IMR-90 (cell line): ENCODE results near the gene MSL3. TPM values are rescaled to one million over a fixed set of nuclear protein-coding genes. Genes with fewer than 3 reads are reported as not detected.

Source experiments
- ATAC-seq: fragments of 200-7000 bp; cut with Tn5 transposase; 2 replicates; pipeline ENCODE4 v1.9.1; 2020; ENCODE audit warnings: low read depth, mild to moderate bottlenecking, moderate library complexity
- BruUV-seq: library from RNA; stranded (reverse); fragments of 400-500 nt; replicated peaks from 2 replicates; lab custom pipeline; 2021; lab: Mats Ljungman, UMichigan
- CTCF ChIA-PET: fragments of 300-600 bp; formaldehyde crosslinking; extraction: SDS; loops from one replicate; lab custom pipeline; 2021; ENCODE audit warnings: antibody characterized with exemption; lab: Yijun Ruan, JAX
- POLR2A ChIA-PET: fragments of 300-600 bp; sonication (Branson Sonifier 250); formaldehyde crosslinking; loops from one replicate; lab custom pipeline; 2022; ENCODE audit warnings: antibody characterized with exemption; ENCODE audit not compliant: unreplicated experiment; lab: Charles Lee
- DNase-seq: peaks from one replicate; pipeline ENCODE4 v3.0.0; 2013
- H2AFZ ChIP-seq: replicated peaks from 2 replicates; pipeline ENCODE3; 2013; ENCODE audit warnings: low read length, mild to moderate bottlenecking; ENCODE audit not compliant: poor library complexity
- H2AK5ac ChIP-seq: 2 replicates; pipeline ENCODE4 v1.6.1; 2013; ENCODE audit warnings: low read depth, low read length, inconsistent platforms
- H2AK9ac ChIP-seq: replicated peaks from 2 replicates; pipeline ENCODE3; 2013; ENCODE audit warnings: mild to moderate bottlenecking, low read depth, low read length, moderate library complexity; ENCODE audit not compliant: poor library complexity
- H2BK120ac ChIP-seq: 2 replicates; pipeline ENCODE4 v1.6.1; 2013; ENCODE audit warnings: low read depth, low read length, inconsistent platforms
- H2BK15ac ChIP-seq: 3 replicates; pipeline ENCODE4 v1.6.1; 2013; ENCODE audit warnings: low read depth, low read length, inconsistent platforms
- H2BK20ac ChIP-seq: 2 replicates; pipeline ENCODE4 v1.6.1; 2013; ENCODE audit warnings: low read depth, mild to moderate bottlenecking, inconsistent platforms, low read length, moderate library complexity
- H2BK5ac ChIP-seq: 2 replicates; pipeline ENCODE4 v1.6.1; 2013; ENCODE audit warnings: mild to moderate bottlenecking, low read depth, low read length, inconsistent platforms; ENCODE audit not compliant: poor library complexity, severe bottlenecking
- H3K14ac ChIP-seq: replicated peaks from 2 replicates; pipeline ENCODE4 v1.6.1; 2013; ENCODE audit warnings: low read depth, low read length, inconsistent platforms
- H3K18ac ChIP-seq: 2 replicates; pipeline ENCODE4 v1.6.1; 2013; ENCODE audit warnings: low read depth, low read length, control low read depth
- H3K23ac ChIP-seq: 2 replicates; pipeline ENCODE4 v1.6.1; 2013; ENCODE audit warnings: low read depth, low read length, inconsistent platforms
- H3K27ac ChIP-seq: 2 replicates; pipeline ENCODE4 v1.5.1; 2013; ENCODE audit warnings: mild to moderate bottlenecking, control low read depth, low read length; ENCODE audit not compliant: insufficient read depth
- H3K27me3 ChIP-seq: 2 replicates; pipeline ENCODE4 v1.6.1; 2013; ENCODE audit warnings: low read length; ENCODE audit not compliant: control insufficient read depth, insufficient read depth
- H3K36me3 ChIP-seq: 2 replicates; pipeline ENCODE4 v1.6.1; 2013; ENCODE audit warnings: low read length, mixed read lengths; ENCODE audit not compliant: control insufficient read depth, insufficient read depth
- H3K4ac ChIP-seq: 2 replicates; pipeline ENCODE4 v1.6.1; 2013; ENCODE audit warnings: low read depth, low read length, inconsistent platforms
- H3K4me1 ChIP-seq: 2 replicates; pipeline ENCODE4 v1.6.1; 2013; ENCODE audit warnings: low read length, mixed read lengths; ENCODE audit not compliant: control insufficient read depth, insufficient read depth
- H3K4me2 ChIP-seq: 2 replicates; pipeline ENCODE4 v1.6.1; 2013; ENCODE audit warnings: low read depth, mild to moderate bottlenecking, control low read depth, low read length, moderate library complexity
- H3K4me3 ChIP-seq: 2 replicates; pipeline ENCODE4 v1.5.1; 2013; ENCODE audit warnings: low read depth, mild to moderate bottlenecking, control low read depth, low read length, moderate library complexity; ENCODE audit not compliant: insufficient read depth
- H3K56ac ChIP-seq: 2 replicates; pipeline ENCODE4 v1.6.1; 2013; ENCODE audit warnings: low read length, inconsistent platforms; ENCODE audit not compliant: insufficient read depth; ENCODE audit errors: extremely low read depth
- H3K79me1 ChIP-seq, 2 experiments: 2 replicates each; pipeline ENCODE4 v1.6.1; 2013; ENCODE audit warnings: low read length in 2 of 2, inconsistent platforms in 1 of 2, low read depth in 1 of 2
- H3K9ac ChIP-seq: 2 replicates; pipeline ENCODE4 v1.6.1; 2013; ENCODE audit warnings: low read depth, low read length, control low read depth
- H3K9me1 ChIP-seq: 2 replicates; pipeline ENCODE4 v1.6.1; 2013; ENCODE audit warnings: low read length, inconsistent platforms; ENCODE audit not compliant: insufficient read depth
- H3K9me3 ChIP-seq: 2 replicates; pipeline ENCODE4 v1.6.1; 2013; ENCODE audit warnings: low read length; ENCODE audit not compliant: control insufficient read depth, insufficient read depth
- H4K20me1 ChIP-seq: 2 replicates; pipeline ENCODE4 v1.6.1; 2013; ENCODE audit warnings: low read length, inconsistent platforms; ENCODE audit not compliant: insufficient read depth
- H4K5ac ChIP-seq: 2 replicates; pipeline ENCODE4 v1.6.1; 2013; ENCODE audit warnings: mild to moderate bottlenecking, low read depth, low read length, control low read depth
- H4K8ac ChIP-seq, 2 experiments: 2 replicates each; pipeline ENCODE4 v1.6.1; 2013; ENCODE audit warnings: low read depth in 2 of 2, low read length in 2 of 2, control low read depth in 1 of 2, inconsistent platforms in 1 of 2
- H4K91ac ChIP-seq: 2 replicates; pipeline ENCODE4 v1.6.1; 2013; ENCODE audit warnings: low read depth, low read length, inconsistent platforms; ENCODE audit not compliant: insufficient read depth
- BHLHE40 ChIP-seq: fragments of 150-350 bp; IDR thresholded peaks from 2 replicates; pipeline ENCODE4 v1.6.1; 2016; ENCODE audit warnings: mild to moderate bottlenecking, low read depth, low read length
- CEBPB ChIP-seq: IDR thresholded peaks from 2 replicates; pipeline ENCODE4 v1.6.1; 2012; ENCODE audit warnings: low read depth, low read length, improper control_type of control experiment
- CHD1 ChIP-seq: IDR thresholded peaks from 2 replicates; pipeline ENCODE4 v1.6.1; 2012; ENCODE audit warnings: low read depth, low read length, improper control_type of control experiment
- FOS ChIP-seq: fragments of 150-350 bp; IDR thresholded peaks from 2 replicates; pipeline ENCODE4 v1.6.1; 2016; ENCODE audit warnings: low read depth, low read length
- MAFK ChIP-seq: IDR thresholded peaks from 2 replicates; pipeline ENCODE4 v1.6.1; 2012; ENCODE audit warnings: low read depth, low read length, improper control_type of control experiment
- MAZ ChIP-seq: IDR thresholded peaks from 2 replicates; pipeline ENCODE4 v1.6.1; 2012; ENCODE audit warnings: low read depth, mild to moderate bottlenecking, low read length, improper control_type of control experiment, moderate library complexity, borderline replicate concordance
- MXI1 ChIP-seq: IDR thresholded peaks from 2 replicates; pipeline ENCODE4 v1.6.1; 2012; ENCODE audit warnings: low read depth, mild to moderate bottlenecking, low read length, moderate library complexity, borderline replicate concordance
- NFE2L2 ChIP-seq: fragments of 150-350 bp; IDR thresholded peaks from 2 replicates; pipeline ENCODE4 v1.6.1; 2016; ENCODE audit warnings: low read depth, mild to moderate bottlenecking, low read length
- POLR2A ChIP-seq: IDR thresholded peaks from 2 replicates; pipeline ENCODE4 v1.6.1; 2012; ENCODE audit warnings: mild to moderate bottlenecking, low read depth, low read length
- RAD21 ChIP-seq: IDR thresholded peaks from 2 replicates; pipeline ENCODE4 v1.6.1; 2012; ENCODE audit warnings: low read length, improper control_type of control experiment
- RCOR1 ChIP-seq: IDR thresholded peaks from 2 replicates; pipeline ENCODE4 v1.6.1; 2012; ENCODE audit warnings: mild to moderate bottlenecking, low read length, improper control_type of control experiment; ENCODE audit not compliant: insufficient replicate concordance
- RFX5 ChIP-seq: IDR thresholded peaks from 2 replicates; pipeline ENCODE4 v1.8.0; 2012; ENCODE audit warnings: low read depth, mild to moderate bottlenecking, low read length, moderate library complexity
- WGBS, 2 experiments: methylation state at CpG; one replicate each; pipeline versions ENCODE4 v1.1.5 to v1.1.7; 2013; ENCODE audit warnings: missing lambda C conversion rate in 2 of 2; ENCODE audit not compliant: insufficient read length in 1 of 2; ENCODE audit errors: extremely low coverage in 2 of 2; 5-methylcytosine and 5-hydroxymethylcytosine counted together
- dilution Hi-C: fragments of 300-500 bp; cut with HindIII; formaldehyde crosslinking; loops from one replicate; pipeline ENCODE4 v1.14.3; 2018; ENCODE audit warnings: low sequenced_read_pairs; ENCODE audit not compliant: unreplicated experiment
- in situ Hi-C: fragments of 300-500 bp; cut with MboI; formaldehyde crosslinking; loops from 3 replicates; pipeline ENCODE4 v1.14.3; 2019; ENCODE audit warnings: low sequenced_read_pairs, inconsistent platforms, mixed read lengths
- intact Hi-C: fragments of 100-400 bp; cut with micrococcal nuclease; formaldehyde crosslinking; loops from 2 replicates; pipeline ENCODE4 v1.10.0; 2022
- polyA plus RNA-seq, 3 experiments: library from polyadenylated mRNA; depleted of rRNA; stranded (reverse); fragments of >200 nt; gene quantifications; 2 replicates each; pipeline ENCODE4 v1.2.3, GENCODE V29; 2012; ENCODE audit warnings: low replicate concordance in 1 of 3
- total RNA-seq: library from RNA; depleted of rRNA; stranded (reverse); fragments of >200 nt; gene quantifications from 2 replicates; pipeline ENCODE4 v1.2.3, GENCODE V29; 2012
- TF ChIP-seq, protein P1 (sequence below): fragments of 150-350 bp; IDR thresholded peaks from 2 replicates; pipeline ENCODE4 v1.6.1; 2016; ENCODE audit warnings: low read depth, mild to moderate bottlenecking, low read length, moderate library complexity, borderline replicate concordance
- TF ChIP-seq, protein P2 (sequence below): conservative IDR thresholded peaks from 2 replicates; pipeline ENCODE4 v1.5.1; 2012; ENCODE audit warnings: mild to moderate bottlenecking, low read depth, low read length, improper control_type of control experiment
- TF ChIP-seq, protein P3 (sequence below): fragments of 150-350 bp; IDR thresholded peaks from 2 replicates; pipeline ENCODE4 v1.6.1; 2017; ENCODE audit warnings: mild to moderate bottlenecking, antibody characterized with exemption, low read length, low read depth

The MSL3 gene
- total and polyA plus RNA-seq, 2 of the 4 experiments (the other 2 are of a cell fraction), result 19.6 to 21.3 TPM

- Histone ChIP-seq H3K4ac (no peak overlapping the region), H2BK20ac (no peak overlapping the region), H3K56ac (no peak overlapping the region), H4K91ac (no peak overlapping the region), H3K9me1 (no peaks in the 10 kb centered on the region), H3K4me3 (no peak overlapping the region), H3K14ac (no peak overlapping the region), H3K27ac (no peak overlapping the region), H4K8ac (no peak overlapping the region), H2BK120ac (no peak overlapping the region), H3K27me3 (no peaks in the 10 kb centered on the region), H3K36me3 (no peaks in the 10 kb centered on the region), H2AK5ac (no peak overlapping the region), H2AK9ac (no peak overlapping the region), H2AFZ (no peak overlapping the region), H3K18ac (no peak overlapping the region), H3K79me1 (no peaks in the 10 kb centered on the region), H2BK15ac (no peak overlapping the region), H2BK5ac (no peak overlapping the region), H3K23ac (no peak overlapping the region), H4K5ac (no peak overlapping the region), H4K20me1 (no peaks in the 10 kb centered on the region), H3K4me1 (no peaks in the 10 kb centered on the region), H3K9ac (no peak overlapping the region; the same call in 1 of the 2 replicates), H3K4me2 (peak overlapping the region; percentile 54; the same call in 1 of the 2 replicates), H3K9me3 (no peaks in the 10 kb centered on the region)
- TF ChIP-seq, protein P1, sequence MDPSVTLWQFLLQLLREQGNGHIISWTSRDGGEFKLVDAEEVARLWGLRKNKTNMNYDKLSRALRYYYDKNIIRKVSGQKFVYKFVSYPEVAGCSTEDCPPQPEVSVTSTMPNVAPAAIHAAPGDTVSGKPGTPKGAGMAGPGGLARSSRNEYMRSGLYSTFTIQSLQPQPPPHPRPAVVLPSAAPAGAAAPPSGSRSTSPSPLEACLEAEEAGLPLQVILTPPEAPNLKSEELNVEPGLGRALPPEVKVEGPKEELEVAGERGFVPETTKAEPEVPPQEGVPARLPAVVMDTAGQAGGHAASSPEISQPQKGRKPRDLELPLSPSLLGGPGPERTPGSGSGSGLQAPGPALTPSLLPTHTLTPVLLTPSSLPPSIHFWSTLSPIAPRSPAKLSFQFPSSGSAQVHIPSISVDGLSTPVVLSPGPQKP, result no peak
- no peak for TF ChIP-seq RFX5
- TF ChIP-seq MAFK, result no peak
- TF ChIP-seq CHD1, result no peak
- no peak for TF ChIP-seq MAZ
- TF ChIP-seq RAD21, result no peak
- no peak for TF ChIP-seq RCOR1
- TF ChIP-seq MXI1, result no peak
- no peak for TF ChIP-seq FOS
- TF ChIP-seq, protein P2, sequence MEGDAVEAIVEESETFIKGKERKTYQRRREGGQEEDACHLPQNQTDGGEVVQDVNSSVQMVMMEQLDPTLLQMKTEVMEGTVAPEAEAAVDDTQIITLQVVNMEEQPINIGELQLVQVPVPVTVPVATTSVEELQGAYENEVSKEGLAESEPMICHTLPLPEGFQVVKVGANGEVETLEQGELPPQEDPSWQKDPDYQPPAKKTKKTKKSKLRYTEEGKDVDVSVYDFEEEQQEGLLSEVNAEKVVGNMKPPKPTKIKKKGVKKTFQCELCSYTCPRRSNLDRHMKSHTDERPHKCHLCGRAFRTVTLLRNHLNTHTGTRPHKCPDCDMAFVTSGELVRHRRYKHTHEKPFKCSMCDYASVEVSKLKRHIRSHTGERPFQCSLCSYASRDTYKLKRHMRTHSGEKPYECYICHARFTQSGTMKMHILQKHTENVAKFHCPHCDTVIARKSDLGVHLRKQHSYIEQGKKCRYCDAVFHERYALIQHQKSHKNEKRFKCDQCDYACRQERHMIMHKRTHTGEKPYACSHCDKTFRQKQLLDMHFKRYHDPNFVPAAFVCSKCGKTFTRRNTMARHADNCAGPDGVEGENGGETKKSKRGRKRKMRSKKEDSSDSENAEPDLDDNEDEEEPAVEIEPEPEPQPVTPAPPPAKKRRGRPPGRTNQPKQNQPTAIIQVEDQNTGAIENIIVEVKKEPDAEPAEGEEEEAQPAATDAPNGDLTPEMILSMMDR, result no peak
- TF ChIP-seq BHLHE40, result no peak
- TF ChIP-seq POLR2A, result no peak
- no peak for TF ChIP-seq CEBPB
- TF ChIP-seq NFE2L2, result no peak
- TF ChIP-seq, protein P3, sequence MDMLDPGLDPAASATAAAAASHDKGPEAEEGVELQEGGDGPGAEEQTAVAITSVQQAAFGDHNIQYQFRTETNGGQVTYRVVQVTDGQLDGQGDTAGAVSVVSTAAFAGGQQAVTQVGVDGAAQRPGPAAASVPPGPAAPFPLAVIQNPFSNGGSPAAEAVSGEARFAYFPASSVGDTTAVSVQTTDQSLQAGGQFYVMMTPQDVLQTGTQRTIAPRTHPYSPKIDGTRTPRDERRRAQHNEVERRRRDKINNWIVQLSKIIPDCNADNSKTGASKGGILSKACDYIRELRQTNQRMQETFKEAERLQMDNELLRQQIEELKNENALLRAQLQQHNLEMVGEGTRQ, result no peak
- ATAC-seq (peak; percentile 40; the same call in 1 of the 2 replicates), DNase-seq (peak; percentile 4)
- in situ Hi-C loops, result no loop called here
- ChIA-PET POLR2A (interaction anchor here (0.5 kb wide), 1 partner anchor 1686 kb away, joined by 3 read pairs; no protein-coding TSS in a partner anchor), CTCF (interaction anchor here (1.7 kb wide), 1 partner anchor 16 kb away, joined by 3 read pairs; no protein-coding TSS in a partner anchor)
- WGBS, 2 experiments, result no CpG with 5 or more reads among the region's 5 CpGs
- no TSS peak for BruUV-seq
- intact Hi-C loops, result loop anchor here (5.0 kb wide), 2 partner anchors 660 to 915 kb away; no protein-coding TSS in a partner anchor
- dilution Hi-C loops, result no loop called here
Measured at GRCh38 chrX:11786862-11787261, 28.8 kb downstream of the MSL3 start.
